RPMI8226 (cell line): Measurements from ENCODE around the gene BANP.
"Not testable (repeated sequence)": the region's sequence is repeated elsewhere in the genome, so short reads cannot be mapped to it uniquely, and the experiment has no call there.

ENCODE experiments used
- DNase-seq: peaks from one replicate; pipeline ENCODE4 v3.0.0-alpha.2; 2015

The BANP gene

GRCh38 chr16:88110875-88111494, 159.8 kb downstream of the BANP start:
- DNase-seq, result not testable (repeated sequence)

GRCh38 chr16:88111976-88112375, 160.7 kb downstream of the BANP start:
- DNase-seq, result not testable (repeated sequence)

- no peak for DNase-seq
These were observed 162.4 kb downstream of the BANP start for GRCh38 chr16:88113545-88114045.

- peak; percentile 55 for DNase-seq
These were observed 163.5 kb downstream of the BANP start for GRCh38 chr16:88114541-88115228.

GRCh38 chr16:88116121-88116520, 164.9 kb downstream of the BANP start:
- DNase-seq, result no peak

- no peak for DNase-seq
These were observed 166.2 kb downstream of the BANP start for GRCh38 chr16:88117476-88117868.

GRCh38 chr16:88118376-88118775, 167.1 kb downstream of the BANP start:
- no peak for DNase-seq

GRCh38 chr16:88118852-88119741, 167.9 kb downstream of the BANP start:
- DNase-seq, result not testable (repeated sequence)

- not testable (repeated sequence) for DNase-seq
These were observed 168.9 kb downstream of the BANP start for GRCh38 chr16:88119881-88120751.

GRCh38 chr16:88120812-88121211, 169.6 kb downstream of the BANP start:
- no peak for DNase-seq

- DNase-seq, result not testable (repeated sequence)
These were observed 170.2 kb downstream of the BANP start for GRCh38 chr16:88121391-88121790.

- DNase-seq, result no peak
These were observed 170.8 kb downstream of the BANP start for GRCh38 chr16:88121886-88122580.
